Panc1 (cell line): ENCODE results near the gene SERPINA9. TPM values are rescaled to one million over a fixed set of nuclear protein-coding genes. Genes with fewer than 3 reads are reported as not detected.
"Not testable (repeated sequence)": the region's sequence is repeated elsewhere in the genome, so short reads cannot be mapped to it uniquely, and the experiment has no call there.

Experiments
- ATAC-seq: fragments of 200-7000 bp; cut with Tn5 transposase; 2 replicates; pipeline ENCODE4 v1.9.1; 2020; ENCODE audit warnings: mild to moderate bottlenecking, moderate library complexity
- BruUV-seq: library from RNA; stranded (reverse); fragments of 400-500 nt; replicated peaks from 2 replicates; lab custom pipeline; 2021; lab: Mats Ljungman, UMichigan
- CTCF ChIA-PET: fragments of 300-600 bp; sonication (Branson Sonifier 250); formaldehyde crosslinking; loops from one replicate; lab custom pipeline; 2022; ENCODE audit warnings: antibody characterized with exemption; lab: Charles Lee
- POLR2A ChIA-PET: fragments of 300-600 bp; sonication (Branson Sonifier 250); formaldehyde crosslinking; loops from one replicate; lab custom pipeline; 2022; ENCODE audit warnings: antibody characterized with exemption; lab: Charles Lee
- DNase-seq: peaks from one replicate; pipeline ENCODE4 v3.0.0-alpha.2; 2010; ENCODE audit warnings: low read depth, low spot score
- H3K27ac ChIP-seq: 2 replicates; pipeline ENCODE4 v1.5.1; 2011; ENCODE audit warnings: mild to moderate bottlenecking, low read length, inconsistent platforms
- H3K27me3 ChIP-seq: fragments of 200-500 bp; sonication (Bioruptor generic); 2 replicates; pipeline ENCODE4 v1.6.0; 2014; ENCODE audit warnings: low read length, inconsistent platforms; ENCODE audit not compliant: control insufficient read depth, insufficient read depth
- H3K36me3 ChIP-seq: fragments of 200-500 bp; sonication (Bioruptor generic); 2 replicates; pipeline ENCODE4 v1.5.1; 2014; ENCODE audit warnings: inconsistent platforms, mild to moderate bottlenecking, low read length, moderate library complexity; ENCODE audit not compliant: control insufficient read depth, insufficient read depth
- H3K4me1 ChIP-seq: 2 replicates; pipeline ENCODE4 v1.5.1; 2011; ENCODE audit warnings: inconsistent platforms, mild to moderate bottlenecking, low read length, moderate library complexity; ENCODE audit not compliant: control insufficient read depth, insufficient read depth
- H3K4me3 ChIP-seq, 2 experiments: 2 replicates each; pipeline ENCODE4 v1.5.1; 2011 to 2012; ENCODE audit warnings: low read depth in 2 of 2, low read length in 2 of 2, mild to moderate bottlenecking in 2 of 2, inconsistent platforms in 1 of 2, moderate library complexity in 1 of 2
- H3K9me3 ChIP-seq: fragments of 200-500 bp; sonication (Bioruptor generic); 2 replicates; pipeline ENCODE4 v1.5.1; 2014; ENCODE audit warnings: low read depth, mild to moderate bottlenecking, inconsistent platforms, low read length, moderate library complexity; ENCODE audit not compliant: control insufficient read depth, insufficient read depth
- POLR2AphosphoS5 ChIP-seq: IDR thresholded peaks from 2 replicates; pipeline ENCODE4 v1.6.1; 2012; ENCODE audit warnings: mild to moderate bottlenecking, low read depth, low read length, moderate library complexity
- SIN3A ChIP-seq: IDR thresholded peaks from 2 replicates; pipeline ENCODE4 v1.6.1; 2012; ENCODE audit warnings: low read depth, mild to moderate bottlenecking, low read length, moderate library complexity, borderline replicate concordance; ENCODE audit not compliant: insufficient read depth
- TCF7L2 ChIP-seq: IDR thresholded peaks from 2 replicates; pipeline ENCODE4 v1.6.1; 2011; ENCODE audit warnings: mild to moderate bottlenecking, low read depth, low read length, inconsistent platforms
- in situ Hi-C: cut with HindIII; loops from 2 replicates; pipeline ENCODE4 v1.10.0; 2016; ENCODE audit warnings: low sequenced_read_pairs, low pct_unique_long_range_greater_than_20kb
- intact Hi-C: fragments of 100-400 bp; cut with micrococcal nuclease; formaldehyde crosslinking; loops from one replicate; pipeline ENCODE4 v1.10.0; 2022; ENCODE audit not compliant: unreplicated experiment
- total RNA-seq: library from RNA; stranded (reverse); gene quantifications from one replicate; pipeline ENCODE4 v1.2.1, GENCODE V29; 2021; ENCODE audit not compliant: unreplicated experiment
- TF ChIP-seq, protein P1 (sequence below): fragments of 450-650 bp; IDR thresholded peaks from 2 replicates; pipeline ENCODE4 v1.5.1; 2017; ENCODE audit warnings: mild to moderate bottlenecking
- TF ChIP-seq, protein P2 (sequence below), 2 experiments: IDR thresholded peaks; 2 replicates each; pipeline ENCODE4 v1.6.1; 2011 to 2012; ENCODE audit warnings: low read depth in 2 of 2, control low read depth in 1 of 2, low read length in 1 of 2, mild to moderate bottlenecking in 1 of 2, moderate library complexity in 1 of 2; ENCODE audit not compliant: insufficient read depth in 1 of 2

Gene SERPINA9
- total RNA-seq, 1 experiment from 2014 or later, result not detected

DNA sequence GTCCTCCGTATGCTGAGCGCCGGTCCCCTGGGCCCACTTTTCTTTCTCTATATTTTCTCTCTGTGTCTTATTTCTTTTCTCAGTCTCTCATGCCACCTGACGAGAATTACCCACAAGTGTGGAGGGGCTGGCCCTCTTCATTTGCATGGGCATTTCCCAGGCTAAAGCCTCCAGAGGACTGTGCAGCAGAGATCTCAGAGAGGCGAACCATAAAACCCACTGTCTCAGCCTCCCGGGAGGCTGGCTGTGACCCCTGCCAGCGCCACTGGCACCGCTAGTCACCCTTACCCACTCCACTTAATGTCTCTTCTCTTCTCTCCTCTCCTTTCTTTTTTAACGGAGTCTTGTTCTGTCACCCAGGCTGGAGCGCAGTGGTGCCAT, 7.1 kb upstream of the SERPINA9 start:
- Histone ChIP-seq H3K9me3 (peaks cover 3% of the 10 kb centered on the region; the same call in 1 of the 2 replicates), H3K36me3 (no peaks in the 10 kb centered on the region), H3K27ac (no peak overlapping the region), H3K4me3 (no peak overlapping the region), H3K27me3 (no peaks in the 10 kb centered on the region), H3K4me1 (no peaks in the 10 kb centered on the region)
- BruUV-seq, result no TSS peak
- CTCF ChIA-PET, result no interaction called here
- no peak for TF ChIP-seq SIN3A
- TF ChIP-seq, protein P1, sequence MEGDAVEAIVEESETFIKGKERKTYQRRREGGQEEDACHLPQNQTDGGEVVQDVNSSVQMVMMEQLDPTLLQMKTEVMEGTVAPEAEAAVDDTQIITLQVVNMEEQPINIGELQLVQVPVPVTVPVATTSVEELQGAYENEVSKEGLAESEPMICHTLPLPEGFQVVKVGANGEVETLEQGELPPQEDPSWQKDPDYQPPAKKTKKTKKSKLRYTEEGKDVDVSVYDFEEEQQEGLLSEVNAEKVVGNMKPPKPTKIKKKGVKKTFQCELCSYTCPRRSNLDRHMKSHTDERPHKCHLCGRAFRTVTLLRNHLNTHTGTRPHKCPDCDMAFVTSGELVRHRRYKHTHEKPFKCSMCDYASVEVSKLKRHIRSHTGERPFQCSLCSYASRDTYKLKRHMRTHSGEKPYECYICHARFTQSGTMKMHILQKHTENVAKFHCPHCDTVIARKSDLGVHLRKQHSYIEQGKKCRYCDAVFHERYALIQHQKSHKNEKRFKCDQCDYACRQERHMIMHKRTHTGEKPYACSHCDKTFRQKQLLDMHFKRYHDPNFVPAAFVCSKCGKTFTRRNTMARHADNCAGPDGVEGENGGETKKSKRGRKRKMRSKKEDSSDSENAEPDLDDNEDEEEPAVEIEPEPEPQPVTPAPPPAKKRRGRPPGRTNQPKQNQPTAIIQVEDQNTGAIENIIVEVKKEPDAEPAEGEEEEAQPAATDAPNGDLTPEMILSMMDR, result no peak
- no peak for TF ChIP-seq TCF7L2
- no peak for TF ChIP-seq POLR2AphosphoS5
- TF ChIP-seq, protein P2, sequence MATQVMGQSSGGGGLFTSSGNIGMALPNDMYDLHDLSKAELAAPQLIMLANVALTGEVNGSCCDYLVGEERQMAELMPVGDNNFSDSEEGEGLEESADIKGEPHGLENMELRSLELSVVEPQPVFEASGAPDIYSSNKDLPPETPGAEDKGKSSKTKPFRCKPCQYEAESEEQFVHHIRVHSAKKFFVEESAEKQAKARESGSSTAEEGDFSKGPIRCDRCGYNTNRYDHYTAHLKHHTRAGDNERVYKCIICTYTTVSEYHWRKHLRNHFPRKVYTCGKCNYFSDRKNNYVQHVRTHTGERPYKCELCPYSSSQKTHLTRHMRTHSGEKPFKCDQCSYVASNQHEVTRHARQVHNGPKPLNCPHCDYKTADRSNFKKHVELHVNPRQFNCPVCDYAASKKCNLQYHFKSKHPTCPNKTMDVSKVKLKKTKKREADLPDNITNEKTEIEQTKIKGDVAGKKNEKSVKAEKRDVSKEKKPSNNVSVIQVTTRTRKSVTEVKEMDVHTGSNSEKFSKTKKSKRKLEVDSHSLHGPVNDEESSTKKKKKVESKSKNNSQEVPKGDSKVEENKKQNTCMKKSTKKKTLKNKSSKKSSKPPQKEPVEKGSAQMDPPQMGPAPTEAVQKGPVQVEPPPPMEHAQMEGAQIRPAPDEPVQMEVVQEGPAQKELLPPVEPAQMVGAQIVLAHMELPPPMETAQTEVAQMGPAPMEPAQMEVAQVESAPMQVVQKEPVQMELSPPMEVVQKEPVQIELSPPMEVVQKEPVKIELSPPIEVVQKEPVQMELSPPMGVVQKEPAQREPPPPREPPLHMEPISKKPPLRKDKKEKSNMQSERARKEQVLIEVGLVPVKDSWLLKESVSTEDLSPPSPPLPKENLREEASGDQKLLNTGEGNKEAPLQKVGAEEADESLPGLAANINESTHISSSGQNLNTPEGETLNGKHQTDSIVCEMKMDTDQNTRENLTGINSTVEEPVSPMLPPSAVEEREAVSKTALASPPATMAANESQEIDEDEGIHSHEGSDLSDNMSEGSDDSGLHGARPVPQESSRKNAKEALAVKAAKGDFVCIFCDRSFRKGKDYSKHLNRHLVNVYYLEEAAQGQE (IDR thresholded peaks at IDR 0.05; ENCODE audit: insufficient read depth in 1 of 2, low read depth in 2 of 2, low read length in 1 of 2), result no peak
- POLR2A ChIA-PET, result no interaction called here
- in situ Hi-C loops, result no loop called here
- ATAC-seq, result no peak
- intact Hi-C loops, result no loop called here
- DNase-seq, result no peak

DNA sequence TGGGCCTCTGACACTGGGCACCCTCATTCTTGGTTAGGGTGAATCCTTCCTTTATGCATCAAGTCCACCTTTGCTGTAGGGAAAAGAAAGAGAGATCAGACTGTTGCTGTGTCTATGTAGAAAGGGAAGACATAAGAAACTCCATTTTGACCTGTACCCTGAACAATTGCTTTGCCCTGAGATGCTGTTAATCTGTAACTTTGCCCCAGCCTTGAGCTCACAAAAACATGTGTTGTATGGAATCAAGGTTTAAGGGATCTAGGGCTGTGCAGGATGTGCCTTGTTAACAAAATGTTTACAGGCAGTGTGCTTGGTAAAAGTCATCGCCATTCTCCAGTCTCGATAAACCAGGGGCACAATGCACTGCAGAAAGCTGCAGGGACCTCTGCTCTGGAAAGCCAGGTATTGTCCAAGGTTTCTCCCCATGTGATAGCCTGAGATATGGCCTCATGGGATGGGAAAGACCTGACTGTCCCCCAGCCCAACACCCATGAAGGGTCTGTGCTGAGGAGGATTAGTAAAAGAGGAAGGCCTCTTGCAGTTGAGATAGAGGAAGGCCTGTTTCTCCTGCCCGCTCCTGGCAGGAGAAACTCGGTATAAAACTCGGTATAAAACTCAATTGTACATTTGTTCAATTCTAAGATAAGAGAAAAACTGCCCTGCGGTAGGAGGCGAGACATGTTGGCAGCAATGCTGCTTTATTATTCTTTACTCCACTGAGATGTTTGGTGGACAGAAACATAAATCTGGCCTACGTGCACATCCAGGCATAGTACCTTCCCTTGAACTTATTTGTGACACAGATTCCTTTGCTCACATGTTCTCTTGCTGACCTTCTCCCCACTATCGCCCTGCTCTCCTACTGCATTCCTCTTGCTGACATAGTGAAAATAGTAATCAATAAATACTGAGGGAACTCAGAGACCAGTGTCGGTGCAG, 6.4 kb upstream of the SERPINA9 start:
- POLR2A ChIA-PET, H3K4me1 ChIP-seq, in situ Hi-C loops, H3K27me3 ChIP-seq, DNase-seq, intact Hi-C loops, H3K4me3 ChIP-seq, H3K36me3 ChIP-seq, CTCF ChIA-PET, H3K9me3 ChIP-seq, BruUV-seq, H3K27ac ChIP-seq, ATAC-seq: not testable (repeated sequence)
